Measurements from ENCODE around the gene ZMIZ1. TPM values are rescaled to one million over a fixed set of nuclear protein-coding genes. Genes with fewer than 3 reads are reported as not detected.

The ZMIZ1 gene
- polyA plus RNA-seq, 2 donors: 29.2 to 29.7 TPM

- Histone ChIP-seq H3K4me1 (ENCODE audit: control insufficient read depth in 2 of 2, insufficient read depth in 2 of 2, low read length in 1 of 2) (peaks cover 9 to 34% of the 10 kb centered on the region in 2 donors), H3K9me3 (ENCODE audit: control insufficient read depth in 2 of 2, insufficient read depth in 1 of 2, low read depth in 1 of 2, low read length in 1 of 2) (no peaks in the 10 kb centered on the region), H3K4me3 (ENCODE audit: low read depth in 1 of 2, low read length in 2 of 2) (no peak overlapping the region), H3K27ac (ENCODE audit: low read depth in 2 of 2, low read length in 1 of 2) (peak overlapping the region; percentile 82 to 94), H3K27me3 (ENCODE audit: control insufficient read depth in 1 of 2, insufficient read depth in 2 of 2, low read length in 2 of 2) (no peaks in the 10 kb centered on the region), H3K36me3 (ENCODE audit: control insufficient read depth in 2 of 2, insufficient read depth in 2 of 2, low read length in 1 of 2) (peaks cover 24 to 70% of the 10 kb centered on the region in 2 donors)
- 81 to 84% methylated on average over 11 of the region's 11 CpGs for WGBS, 2 donors
Observed at GRCh38 chr10:79293841-79294581, 225.2 kb downstream of the ZMIZ1 start.

GRCh38 chr10:79295563-79295962 lies 226.8 kb downstream of the ZMIZ1 start:
- peak overlapping the region in 1 of 2 donors; percentile 64 for H3K27ac ChIP-seq (ENCODE audit: low read depth in 2 of 2, low read length in 1 of 2)
- H3K27me3 ChIP-seq (ENCODE audit: control insufficient read depth in 1 of 2, insufficient read depth in 2 of 2, low read length in 2 of 2): no peaks in the 10 kb centered on the region
- peaks cover 32 to 73% of the 10 kb centered on the region in 2 donors for H3K36me3 ChIP-seq (ENCODE audit: control insufficient read depth in 2 of 2, insufficient read depth in 2 of 2, low read length in 1 of 2)
- no peaks in the 10 kb centered on the region for H3K9me3 ChIP-seq (ENCODE audit: control insufficient read depth in 2 of 2, insufficient read depth in 1 of 2, low read depth in 1 of 2, low read length in 1 of 2)
- WGBS, 2 donors: 76 to 77% methylated on average over 5 of the region's 5 CpGs
- peaks cover 9 to 23% of the 10 kb centered on the region in 2 donors for H3K4me1 ChIP-seq (ENCODE audit: control insufficient read depth in 2 of 2, insufficient read depth in 2 of 2, low read length in 1 of 2)
- H3K4me3 ChIP-seq (ENCODE audit: low read depth in 1 of 2, low read length in 2 of 2): no peak overlapping the region

GRCh38 chr10:79296431-79296830 lies 227.7 kb downstream of the ZMIZ1 start:
- Histone ChIP-seq H3K27ac (ENCODE audit: low read depth in 2 of 2, low read length in 1 of 2) (peak overlapping the region in 1 of 2 donors; percentile 43), H3K4me3 (ENCODE audit: low read depth in 1 of 2, low read length in 2 of 2) (no peak overlapping the region), H3K36me3 (ENCODE audit: control insufficient read depth in 2 of 2, insufficient read depth in 2 of 2, low read length in 1 of 2) (peaks cover 28 to 77% of the 10 kb centered on the region in 2 donors), H3K4me1 (ENCODE audit: control insufficient read depth in 2 of 2, insufficient read depth in 2 of 2, low read length in 1 of 2) (peaks cover 9 to 25% of the 10 kb centered on the region in 2 donors), H3K9me3 (ENCODE audit: control insufficient read depth in 2 of 2, insufficient read depth in 1 of 2, low read depth in 1 of 2, low read length in 1 of 2) (no peaks in the 10 kb centered on the region), H3K27me3 (ENCODE audit: control insufficient read depth in 1 of 2, insufficient read depth in 2 of 2, low read length in 2 of 2) (no peaks in the 10 kb centered on the region)
- 85 to 90% methylated on average over 14 of the region's 14 CpGs for WGBS, 2 donors

DNA sequence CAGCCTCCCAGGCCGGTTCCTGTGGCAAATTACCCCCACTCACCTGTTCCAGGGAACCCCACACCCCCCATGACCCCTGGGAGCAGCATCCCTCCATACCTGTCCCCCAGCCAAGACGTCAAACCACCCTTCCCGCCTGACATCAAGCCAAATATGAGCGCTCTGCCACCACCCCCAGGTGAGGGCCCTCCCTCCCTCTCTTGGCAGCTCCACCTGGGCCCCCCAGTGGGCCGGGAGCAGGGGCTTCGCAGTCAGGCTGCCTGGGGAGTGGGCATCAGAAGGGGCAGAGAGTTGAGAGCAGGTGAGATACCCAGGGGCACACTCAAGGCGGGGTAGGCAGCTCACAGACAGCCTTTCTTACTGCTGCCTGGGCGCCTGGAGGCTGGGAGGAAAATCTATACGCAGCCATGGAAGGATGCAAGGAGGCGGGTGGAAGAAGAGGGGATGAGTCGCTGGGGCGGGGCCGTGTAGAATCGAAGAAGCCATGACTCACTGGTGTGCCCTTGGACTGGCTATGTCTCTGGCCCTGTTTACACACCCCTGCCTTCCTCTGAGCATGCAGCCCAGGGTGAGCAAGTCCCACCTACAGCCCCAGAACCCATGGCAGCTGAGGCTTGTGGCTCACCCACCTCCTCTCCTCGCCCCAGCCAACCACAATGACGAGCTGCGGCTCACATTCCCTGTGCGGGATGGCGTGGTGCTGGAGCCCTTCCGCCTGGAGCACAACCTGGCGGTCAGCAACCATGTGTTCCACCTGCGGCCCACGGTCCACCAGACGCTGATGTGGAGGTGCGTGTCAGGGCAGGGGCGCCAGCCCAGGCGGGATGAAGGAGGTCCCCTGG lies 229.9 kb downstream of the ZMIZ1 start:
- WGBS, 2 donors: 78 to 79% methylated on average over 27 of the region's 27 CpGs
- peaks cover 6 to 8% of the 10 kb centered on the region in 2 donors for H3K4me1 ChIP-seq (ENCODE audit: control insufficient read depth in 2 of 2, insufficient read depth in 2 of 2, low read length in 1 of 2)
- peak overlapping the region; percentile 40 to 83 for H3K27ac ChIP-seq (ENCODE audit: low read depth in 2 of 2, low read length in 1 of 2)
- peaks cover 30 to 75% of the 10 kb centered on the region in 2 donors for H3K36me3 ChIP-seq (ENCODE audit: control insufficient read depth in 2 of 2, insufficient read depth in 2 of 2, low read length in 1 of 2)
- H3K4me3 ChIP-seq (ENCODE audit: low read depth in 1 of 2, low read length in 2 of 2): no peak overlapping the region
- no peaks in the 10 kb centered on the region for H3K27me3 ChIP-seq (ENCODE audit: control insufficient read depth in 1 of 2, insufficient read depth in 2 of 2, low read length in 2 of 2)
- no peaks in the 10 kb centered on the region for H3K9me3 ChIP-seq (ENCODE audit: control insufficient read depth in 2 of 2, insufficient read depth in 1 of 2, low read depth in 1 of 2, low read length in 1 of 2)

GRCh38 chr10:79299397-79300241 lies 230.9 kb downstream of the ZMIZ1 start:
- Histone ChIP-seq H3K27ac (ENCODE audit: low read depth in 2 of 2, low read length in 1 of 2) (peak overlapping the region; percentile 6 to 40), H3K36me3 (ENCODE audit: control insufficient read depth in 2 of 2, insufficient read depth in 2 of 2, low read length in 1 of 2) (peaks cover 30 to 80% of the 10 kb centered on the region in 2 donors)

DNA sequence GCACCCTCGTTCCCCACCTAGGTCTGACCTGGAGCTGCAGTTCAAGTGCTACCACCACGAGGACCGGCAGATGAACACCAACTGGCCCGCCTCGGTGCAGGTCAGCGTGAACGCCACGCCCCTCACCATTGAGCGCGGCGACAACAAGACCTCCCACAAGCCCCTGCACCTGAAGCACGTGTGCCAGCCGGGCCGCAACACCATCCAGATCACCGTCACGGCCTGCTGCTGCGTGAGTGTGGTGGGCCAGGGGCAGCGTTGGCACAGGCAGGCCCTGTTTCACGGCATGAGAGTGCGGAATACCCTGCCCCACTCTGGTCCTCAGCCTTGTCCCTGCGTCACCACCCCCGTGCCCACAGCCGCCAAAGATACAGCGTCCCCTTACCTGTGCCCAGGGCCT lies 231.9 kb downstream of the ZMIZ1 start:
- no peak overlapping the region for H3K27ac ChIP-seq (ENCODE audit: low read depth in 2 of 2, low read length in 1 of 2)
- peaks cover 37 to 82% of the 10 kb centered on the region in 2 donors for H3K36me3 ChIP-seq (ENCODE audit: control insufficient read depth in 2 of 2, insufficient read depth in 2 of 2, low read length in 1 of 2)
- H3K4me3 ChIP-seq (ENCODE audit: low read depth in 1 of 2, low read length in 2 of 2): no peak overlapping the region
- no peaks in the 10 kb centered on the region for H3K27me3 ChIP-seq (ENCODE audit: control insufficient read depth in 1 of 2, insufficient read depth in 2 of 2, low read length in 2 of 2)
- H3K9me3 ChIP-seq (ENCODE audit: control insufficient read depth in 2 of 2, insufficient read depth in 1 of 2, low read depth in 1 of 2, low read length in 1 of 2): no peaks in the 10 kb centered on the region
- peaks cover 6 to 8% of the 10 kb centered on the region in 2 donors for H3K4me1 ChIP-seq (ENCODE audit: control insufficient read depth in 2 of 2, insufficient read depth in 2 of 2, low read length in 1 of 2)
- WGBS, 2 donors: 89 to 96% methylated on average over 20 to 24 of the region's 24 CpGs

More at GRCh38 chr10:79299397-79300241, 230.9 kb downstream of the ZMIZ1 start:
- 77 to 83% methylated on average over 13 of the region's 13 CpGs for WGBS, 2 donors
- H3K4me1 ChIP-seq (ENCODE audit: control insufficient read depth in 2 of 2, insufficient read depth in 2 of 2, low read length in 1 of 2): peaks cover 6 to 8% of the 10 kb centered on the region in 2 donors
- H3K4me3 ChIP-seq (ENCODE audit: low read depth in 1 of 2, low read length in 2 of 2): no peak overlapping the region
- no peaks in the 10 kb centered on the region for H3K27me3 ChIP-seq (ENCODE audit: control insufficient read depth in 1 of 2, insufficient read depth in 2 of 2, low read length in 2 of 2)
- H3K9me3 ChIP-seq (ENCODE audit: control insufficient read depth in 2 of 2, insufficient read depth in 1 of 2, low read depth in 1 of 2, low read length in 1 of 2): no peaks in the 10 kb centered on the region

GRCh38 chr10:79301754-79302530 lies 233.2 kb downstream of the ZMIZ1 start:
- Histone ChIP-seq H3K27ac (ENCODE audit: low read depth in 2 of 2, low read length in 1 of 2) (peak overlapping the region in 1 of 2 donors; percentile 28), H3K36me3 (ENCODE audit: control insufficient read depth in 2 of 2, insufficient read depth in 2 of 2, low read length in 1 of 2) (peaks cover 48 to 85% of the 10 kb centered on the region in 2 donors)

DNA sequence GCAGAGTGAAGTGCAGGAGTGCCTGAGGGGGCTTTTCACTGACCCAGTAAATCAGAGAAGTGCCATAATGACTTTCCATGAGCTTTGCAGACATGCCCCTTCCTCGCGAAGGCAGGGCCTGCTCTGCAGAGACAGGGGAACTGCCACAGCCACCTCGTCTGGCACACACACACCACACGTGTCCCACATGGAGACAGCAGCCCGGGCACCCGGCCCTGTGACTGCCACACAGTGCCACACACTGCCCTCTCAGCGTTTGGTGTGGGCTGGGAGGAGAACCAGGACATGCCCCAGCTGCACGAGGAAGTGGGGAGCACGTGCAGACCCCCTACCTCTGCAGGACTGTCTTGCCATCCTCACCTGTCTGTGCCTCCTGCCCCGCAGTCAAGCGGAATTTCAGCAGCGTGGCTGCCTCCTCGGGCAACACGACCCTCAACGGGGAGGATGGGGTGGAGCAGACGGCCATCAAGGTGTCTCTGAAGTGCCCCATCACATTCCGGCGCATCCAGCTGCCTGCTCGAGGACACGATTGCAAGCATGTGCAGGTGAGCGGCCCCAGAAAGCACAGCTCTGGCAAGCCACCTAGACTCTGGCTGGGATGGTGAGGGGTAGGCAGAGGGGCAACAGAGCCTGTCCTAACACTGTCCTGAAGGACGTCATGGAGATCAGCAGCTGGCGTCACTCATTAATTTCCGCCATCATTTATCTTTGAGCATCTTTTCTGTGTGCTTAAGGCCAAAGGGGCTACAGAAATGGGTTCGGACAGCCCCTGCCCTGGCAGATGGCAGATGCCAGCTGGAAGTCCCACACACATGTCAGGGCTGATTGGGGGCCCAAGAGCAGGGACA lies 235.1 kb downstream of the ZMIZ1 start:
- WGBS, 2 donors: 91 to 93% methylated on average over 25 of the region's 25 CpGs
- Histone ChIP-seq H3K27ac (ENCODE audit: low read depth in 2 of 2, low read length in 1 of 2) (no peak overlapping the region), H3K36me3 (ENCODE audit: control insufficient read depth in 2 of 2, insufficient read depth in 2 of 2, low read length in 1 of 2) (peaks cover 41 to 90% of the 10 kb centered on the region in 2 donors), H3K4me3 (ENCODE audit: low read depth in 1 of 2, low read length in 2 of 2) (no peak overlapping the region), H3K27me3 (ENCODE audit: control insufficient read depth in 1 of 2, insufficient read depth in 2 of 2, low read length in 2 of 2) (no peaks in the 10 kb centered on the region), H3K4me1 (ENCODE audit: control insufficient read depth in 2 of 2, insufficient read depth in 2 of 2, low read length in 1 of 2) (peaks cover 0 to 4% of the 10 kb centered on the region in 2 donors), H3K9me3 (ENCODE audit: control insufficient read depth in 2 of 2, insufficient read depth in 1 of 2, low read depth in 1 of 2, low read length in 1 of 2) (no peaks in the 10 kb centered on the region)

More at GRCh38 chr10:79301754-79302530, 233.2 kb downstream of the ZMIZ1 start:
- 88 to 91% methylated on average over 19 of the region's 19 CpGs for WGBS, 2 donors
- Histone ChIP-seq H3K4me1 (ENCODE audit: control insufficient read depth in 2 of 2, insufficient read depth in 2 of 2, low read length in 1 of 2) (peaks cover 6 to 8% of the 10 kb centered on the region in 2 donors), H3K9me3 (ENCODE audit: control insufficient read depth in 2 of 2, insufficient read depth in 1 of 2, low read depth in 1 of 2, low read length in 1 of 2) (no peaks in the 10 kb centered on the region), H3K4me3 (ENCODE audit: low read depth in 1 of 2, low read length in 2 of 2) (no peak overlapping the region), H3K27me3 (ENCODE audit: control insufficient read depth in 1 of 2, insufficient read depth in 2 of 2, low read length in 2 of 2) (no peaks in the 10 kb centered on the region)

All from esophagus (tissue), 2 donors.